Measurements from ENCODE around the gene LDHAL6B.

DNA sequence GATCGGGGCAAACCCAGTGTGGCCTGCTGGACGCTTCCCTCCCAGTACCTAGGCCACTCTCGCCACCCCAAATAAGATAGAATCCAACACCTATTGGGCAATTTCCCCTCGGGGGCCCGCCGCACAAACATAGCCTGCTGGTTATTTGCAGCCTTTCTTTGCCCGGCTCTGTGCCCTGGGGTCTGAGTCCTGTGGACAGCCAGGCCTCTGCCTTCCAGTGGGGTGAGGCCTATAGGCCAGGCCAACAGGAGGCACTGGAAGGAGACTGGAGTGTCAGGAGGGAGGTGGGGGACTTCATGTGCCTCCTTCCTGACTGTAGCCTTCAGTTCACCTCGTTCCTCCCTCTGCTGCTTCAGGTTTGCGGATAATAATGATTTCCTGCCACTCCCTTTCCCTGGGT is 47.4 kb upstream of the LDHAL6B start:
- TF ChIP-seq POLR2AphosphoS5 (IDR thresholded peaks at IDR 0.05; ENCODE audit: low read depth, low read length) = no peak
- TF ChIP-seq FOXP2 (optimal IDR thresholded peaks at IDR 0.05; ENCODE audit: borderline replicate concordance, extremely low read depth, extremely low read length, insufficient read depth) = no peak

Data from PFSK-1 (cell line).